ENCODE results near the gene FCER1G. TPM values are rescaled to one million over a fixed set of nuclear protein-coding genes. Genes with fewer than 3 reads are reported as not detected.
"Not testable (repeated sequence)": the region's sequence is repeated elsewhere in the genome, so short reads cannot be mapped to it uniquely, and the experiment has no call there.

FCER1G gene
- polyA plus RNA-seq, 2 donors, result 10.0 to 14.0 TPM

GRCh38 chr1:161242313-161242712, 27.2 kb downstream of the FCER1G start:
- Histone ChIP-seq H3K27ac (ENCODE audit: low read depth in 2 of 2, low read length in 1 of 2) (no peak overlapping the region), H3K27me3 (ENCODE audit: control insufficient read depth in 1 of 2, insufficient read depth in 2 of 2, low read length in 2 of 2) (no peaks in the 10 kb centered on the region), H3K4me3 (ENCODE audit: low read depth in 1 of 2, low read length in 2 of 2) (no peak overlapping the region), H3K4me1 (ENCODE audit: control insufficient read depth in 2 of 2, insufficient read depth in 2 of 2, low read length in 1 of 2) (no peaks in the 10 kb centered on the region), H3K36me3 (ENCODE audit: control insufficient read depth in 2 of 2, insufficient read depth in 2 of 2, low read length in 1 of 2) (no peaks in the 10 kb centered on the region), H3K9me3 (ENCODE audit: control insufficient read depth in 2 of 2, insufficient read depth in 1 of 2, low read depth in 1 of 2, low read length in 1 of 2) (no peaks in the 10 kb centered on the region)
- 72 to 74% methylated on average over 2 of the region's 2 CpGs for WGBS, 2 donors

- no peaks in the 10 kb centered on the region for H3K4me1 ChIP-seq (ENCODE audit: control insufficient read depth in 2 of 2, insufficient read depth in 2 of 2, low read length in 1 of 2)
- H3K9me3 ChIP-seq (ENCODE audit: control insufficient read depth in 2 of 2, insufficient read depth in 1 of 2, low read depth in 1 of 2, low read length in 1 of 2), result no peaks in the 10 kb centered on the region
- no peaks in the 10 kb centered on the region for H3K27me3 ChIP-seq (ENCODE audit: control insufficient read depth in 1 of 2, insufficient read depth in 2 of 2, low read length in 2 of 2)
- peak overlapping the region in 1 of 2 donors; percentile 28 for H3K27ac ChIP-seq (ENCODE audit: low read depth in 2 of 2, low read length in 1 of 2)
- WGBS, 2 donors, result 51% methylated on average over 4 of the region's 4 CpGs
- H3K4me3 ChIP-seq (ENCODE audit: low read depth in 1 of 2, low read length in 2 of 2), result no peak overlapping the region
- H3K36me3 ChIP-seq (ENCODE audit: control insufficient read depth in 2 of 2, insufficient read depth in 2 of 2, low read length in 1 of 2), result no peaks in the 10 kb centered on the region
Measured at GRCh38 chr1:161244888-161245287, 29.8 kb downstream of the FCER1G start.

GRCh38 chr1:161250100-161250499, 35.0 kb downstream of the FCER1G start:
- not testable (repeated sequence) for H3K4me1 ChIP-seq (ENCODE audit: control insufficient read depth in 2 of 2, insufficient read depth in 2 of 2, low read length in 1 of 2); H3K27ac ChIP-seq (ENCODE audit: low read depth in 2 of 2, low read length in 1 of 2); H3K4me3 ChIP-seq (ENCODE audit: low read depth in 1 of 2, low read length in 2 of 2); H3K36me3 ChIP-seq (ENCODE audit: control insufficient read depth in 2 of 2, insufficient read depth in 2 of 2, low read length in 1 of 2); H3K27me3 ChIP-seq (ENCODE audit: control insufficient read depth in 1 of 2, insufficient read depth in 2 of 2, low read length in 2 of 2); H3K9me3 ChIP-seq (ENCODE audit: control insufficient read depth in 2 of 2, insufficient read depth in 1 of 2, low read depth in 1 of 2, low read length in 1 of 2)
- 81 to 88% methylated on average over 5 of the region's 5 CpGs for WGBS, 2 donors

- 85 to 89% methylated on average over 7 of the region's 7 CpGs for WGBS, 2 donors
- H3K27me3 ChIP-seq (ENCODE audit: control insufficient read depth in 1 of 2, insufficient read depth in 2 of 2, low read length in 2 of 2), result no peaks in the 10 kb centered on the region
- no peaks in the 10 kb centered on the region for H3K4me1 ChIP-seq (ENCODE audit: control insufficient read depth in 2 of 2, insufficient read depth in 2 of 2, low read length in 1 of 2)
- no peak overlapping the region for H3K4me3 ChIP-seq (ENCODE audit: low read depth in 1 of 2, low read length in 2 of 2)
- H3K9me3 ChIP-seq (ENCODE audit: control insufficient read depth in 2 of 2, insufficient read depth in 1 of 2, low read depth in 1 of 2, low read length in 1 of 2), result no peaks in the 10 kb centered on the region
- no peaks in the 10 kb centered on the region for H3K36me3 ChIP-seq (ENCODE audit: control insufficient read depth in 2 of 2, insufficient read depth in 2 of 2, low read length in 1 of 2)
- H3K27ac ChIP-seq (ENCODE audit: low read depth in 2 of 2, low read length in 1 of 2), result no peak overlapping the region
Measured at GRCh38 chr1:161250829-161251228, 35.7 kb downstream of the FCER1G start.

- H3K27me3 ChIP-seq (ENCODE audit: control insufficient read depth in 1 of 2, insufficient read depth in 2 of 2, low read length in 2 of 2), result no peaks in the 10 kb centered on the region
- no peak overlapping the region for H3K27ac ChIP-seq (ENCODE audit: low read depth in 2 of 2, low read length in 1 of 2)
- H3K9me3 ChIP-seq (ENCODE audit: control insufficient read depth in 2 of 2, insufficient read depth in 1 of 2, low read depth in 1 of 2, low read length in 1 of 2), result no peaks in the 10 kb centered on the region
- no peak overlapping the region for H3K4me3 ChIP-seq (ENCODE audit: low read depth in 1 of 2, low read length in 2 of 2)
- WGBS, 2 donors, result 97% methylated on average over 8 of the region's 8 CpGs
- H3K4me1 ChIP-seq (ENCODE audit: control insufficient read depth in 2 of 2, insufficient read depth in 2 of 2, low read length in 1 of 2), result no peaks in the 10 kb centered on the region
- no peaks in the 10 kb centered on the region for H3K36me3 ChIP-seq (ENCODE audit: control insufficient read depth in 2 of 2, insufficient read depth in 2 of 2, low read length in 1 of 2)
Measured at GRCh38 chr1:161251579-161251978, 36.5 kb downstream of the FCER1G start.

- not testable (repeated sequence) for H3K27me3 ChIP-seq (ENCODE audit: control insufficient read depth in 1 of 2, insufficient read depth in 2 of 2, low read length in 2 of 2); H3K9me3 ChIP-seq (ENCODE audit: control insufficient read depth in 2 of 2, insufficient read depth in 1 of 2, low read depth in 1 of 2, low read length in 1 of 2); H3K36me3 ChIP-seq (ENCODE audit: control insufficient read depth in 2 of 2, insufficient read depth in 2 of 2, low read length in 1 of 2); H3K4me1 ChIP-seq (ENCODE audit: control insufficient read depth in 2 of 2, insufficient read depth in 2 of 2, low read length in 1 of 2); H3K27ac ChIP-seq (ENCODE audit: low read depth in 2 of 2, low read length in 1 of 2); H3K4me3 ChIP-seq (ENCODE audit: low read depth in 1 of 2, low read length in 2 of 2)
- 80 to 81% methylated on average over 5 of the region's 5 CpGs for WGBS, 2 donors
Measured at GRCh38 chr1:161255302-161255701, 40.2 kb downstream of the FCER1G start.

GRCh38 chr1:161255955-161256520, 40.9 kb downstream of the FCER1G start:
- H3K27ac ChIP-seq (ENCODE audit: low read depth in 2 of 2, low read length in 1 of 2), result peak overlapping the region in 1 of 2 donors; percentile 31
- H3K4me3 ChIP-seq (ENCODE audit: low read depth in 1 of 2, low read length in 2 of 2); H3K36me3 ChIP-seq (ENCODE audit: control insufficient read depth in 2 of 2, insufficient read depth in 2 of 2, low read length in 1 of 2); H3K9me3 ChIP-seq (ENCODE audit: control insufficient read depth in 2 of 2, insufficient read depth in 1 of 2, low read depth in 1 of 2, low read length in 1 of 2); H3K4me1 ChIP-seq (ENCODE audit: control insufficient read depth in 2 of 2, insufficient read depth in 2 of 2, low read length in 1 of 2); H3K27me3 ChIP-seq (ENCODE audit: control insufficient read depth in 1 of 2, insufficient read depth in 2 of 2, low read length in 2 of 2): not testable (repeated sequence)
- WGBS, 2 donors, result 60 to 62% methylated on average over 4 of the region's 4 CpGs

GRCh38 chr1:161257109-161257508, 42.0 kb downstream of the FCER1G start:
- H3K4me1 ChIP-seq (ENCODE audit: control insufficient read depth in 2 of 2, insufficient read depth in 2 of 2, low read length in 1 of 2); H3K9me3 ChIP-seq (ENCODE audit: control insufficient read depth in 2 of 2, insufficient read depth in 1 of 2, low read depth in 1 of 2, low read length in 1 of 2); H3K27me3 ChIP-seq (ENCODE audit: control insufficient read depth in 1 of 2, insufficient read depth in 2 of 2, low read length in 2 of 2); H3K4me3 ChIP-seq (ENCODE audit: low read depth in 1 of 2, low read length in 2 of 2); H3K36me3 ChIP-seq (ENCODE audit: control insufficient read depth in 2 of 2, insufficient read depth in 2 of 2, low read length in 1 of 2): not testable (repeated sequence)
- H3K27ac ChIP-seq (ENCODE audit: low read depth in 2 of 2, low read length in 1 of 2), result peak overlapping the region; percentile 32 to 79
- 89 to 94% methylated on average over 5 of the region's 5 CpGs for WGBS, 2 donors

GRCh38 chr1:161258439-161259344, 43.6 kb downstream of the FCER1G start, which contains the start of gene PCP4L1:
Gene PCP4L1 (plus strand): TSS chr1:161258745. CDS start chr1:161258975, 230 bp downstream.
- Histone ChIP-seq H3K27me3 (ENCODE audit: control insufficient read depth in 1 of 2, insufficient read depth in 2 of 2, low read length in 2 of 2) (no peaks in the 10 kb centered on the region), H3K36me3 (ENCODE audit: control insufficient read depth in 2 of 2, insufficient read depth in 2 of 2, low read length in 1 of 2) (no peaks in the 10 kb centered on the region), H3K9me3 (ENCODE audit: control insufficient read depth in 2 of 2, insufficient read depth in 1 of 2, low read depth in 1 of 2, low read length in 1 of 2) (peaks cover 0 to 9% of the 10 kb centered on the region in 2 donors), H3K27ac (ENCODE audit: low read depth in 2 of 2, low read length in 1 of 2) (no peak within 1 kb of the TSS), H3K4me1 (ENCODE audit: control insufficient read depth in 2 of 2, insufficient read depth in 2 of 2, low read length in 1 of 2) (peaks cover 8 to 9% of the 10 kb centered on the region in 2 donors), H3K4me3 (ENCODE audit: low read depth in 1 of 2, low read length in 2 of 2) (peak within 1 kb of the TSS; percentile 60 to 63)
- WGBS, 2 donors, result 2 to 4% methylated on average over 62 of the region's 62 CpGs

- Histone ChIP-seq H3K27me3 (ENCODE audit: control insufficient read depth in 1 of 2, insufficient read depth in 2 of 2, low read length in 2 of 2) (no peaks in the 10 kb centered on the region), H3K9me3 (ENCODE audit: control insufficient read depth in 2 of 2, insufficient read depth in 1 of 2, low read depth in 1 of 2, low read length in 1 of 2) (peaks cover 0 to 9% of the 10 kb centered on the region in 2 donors), H3K36me3 (ENCODE audit: control insufficient read depth in 2 of 2, insufficient read depth in 2 of 2, low read length in 1 of 2) (no peaks in the 10 kb centered on the region), H3K4me3 (ENCODE audit: low read depth in 1 of 2, low read length in 2 of 2) (peak overlapping the region; percentile 60 to 63), H3K27ac (ENCODE audit: low read depth in 2 of 2, low read length in 1 of 2) (no peak overlapping the region), H3K4me1 (ENCODE audit: control insufficient read depth in 2 of 2, insufficient read depth in 2 of 2, low read length in 1 of 2) (peaks cover 8 to 9% of the 10 kb centered on the region in 2 donors)
- 44 to 45% methylated on average over 6 of the region's 6 CpGs for WGBS, 2 donors
Measured at GRCh38 chr1:161259345-161259702, 44.2 kb downstream of the FCER1G start.
